ENCODE measurements around the gene VIL1. TPM values are rescaled to one million over a fixed set of nuclear protein-coding genes. Genes with fewer than 3 reads are reported as not detected.
A peak's percentile ranks its signal among the peaks of the same experiment; 100 is the strongest.

VIL1 gene
- total and polyA plus RNA-seq, 9 of the 15 experiments (the other 6 are each of a cell fraction or from before 2014, with no cell fraction given): 0.51 to 2.7 (median 1.2) TPM

- no peak for TF ChIP-seq E2F4 (CRISPR knock-in tag; IDR thresholded peaks at IDR 0.05; ENCODE audit: low read depth)
- TF ChIP-seq NFIX (CRISPR knock-in tag; IDR thresholded peaks at IDR 0.05; ENCODE audit: low read depth): no peak
- TF ChIP-seq ATF6 (CRISPR knock-in tag; IDR thresholded peaks at IDR 0.05): no peak
- TF ChIP-seq, protein P1, sequence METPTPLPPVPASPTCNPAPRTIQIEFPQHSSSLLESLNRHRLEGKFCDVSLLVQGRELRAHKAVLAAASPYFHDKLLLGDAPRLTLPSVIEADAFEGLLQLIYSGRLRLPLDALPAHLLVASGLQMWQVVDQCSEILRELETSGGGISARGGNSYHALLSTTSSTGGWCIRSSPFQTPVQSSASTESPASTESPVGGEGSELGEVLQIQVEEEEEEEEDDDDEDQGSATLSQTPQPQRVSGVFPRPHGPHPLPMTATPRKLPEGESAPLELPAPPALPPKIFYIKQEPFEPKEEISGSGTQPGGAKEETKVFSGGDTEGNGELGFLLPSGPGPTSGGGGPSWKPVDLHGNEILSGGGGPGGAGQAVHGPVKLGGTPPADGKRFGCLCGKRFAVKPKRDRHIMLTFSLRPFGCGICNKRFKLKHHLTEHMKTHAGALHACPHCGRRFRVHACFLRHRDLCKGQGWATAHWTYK (CRISPR knock-in tag; IDR thresholded peaks at IDR 0.05): no peak
- no peak for TF ChIP-seq ZNF165 (CRISPR knock-in tag; IDR thresholded peaks at IDR 0.05; ENCODE audit: borderline replicate concordance)
- TF ChIP-seq MYBL2 (IDR thresholded peaks at IDR 0.05; ENCODE audit: low read depth): no peak
- TF ChIP-seq MYBL2 (CRISPR knock-in tag; IDR thresholded peaks at IDR 0.05; ENCODE audit: borderline replicate concordance): no peak
- no peak for TF ChIP-seq FOXP1 (CRISPR knock-in tag; IDR thresholded peaks at IDR 0.05)
- TF ChIP-seq KDM5B (IDR thresholded peaks at IDR 0.05; ENCODE audit: insufficient replicate concordance, low read depth, low read length): no peak
- no peak for TF ChIP-seq ZNF224 (CRISPR knock-in tag; IDR thresholded peaks at IDR 0.05)
- TF ChIP-seq, protein P2, sequence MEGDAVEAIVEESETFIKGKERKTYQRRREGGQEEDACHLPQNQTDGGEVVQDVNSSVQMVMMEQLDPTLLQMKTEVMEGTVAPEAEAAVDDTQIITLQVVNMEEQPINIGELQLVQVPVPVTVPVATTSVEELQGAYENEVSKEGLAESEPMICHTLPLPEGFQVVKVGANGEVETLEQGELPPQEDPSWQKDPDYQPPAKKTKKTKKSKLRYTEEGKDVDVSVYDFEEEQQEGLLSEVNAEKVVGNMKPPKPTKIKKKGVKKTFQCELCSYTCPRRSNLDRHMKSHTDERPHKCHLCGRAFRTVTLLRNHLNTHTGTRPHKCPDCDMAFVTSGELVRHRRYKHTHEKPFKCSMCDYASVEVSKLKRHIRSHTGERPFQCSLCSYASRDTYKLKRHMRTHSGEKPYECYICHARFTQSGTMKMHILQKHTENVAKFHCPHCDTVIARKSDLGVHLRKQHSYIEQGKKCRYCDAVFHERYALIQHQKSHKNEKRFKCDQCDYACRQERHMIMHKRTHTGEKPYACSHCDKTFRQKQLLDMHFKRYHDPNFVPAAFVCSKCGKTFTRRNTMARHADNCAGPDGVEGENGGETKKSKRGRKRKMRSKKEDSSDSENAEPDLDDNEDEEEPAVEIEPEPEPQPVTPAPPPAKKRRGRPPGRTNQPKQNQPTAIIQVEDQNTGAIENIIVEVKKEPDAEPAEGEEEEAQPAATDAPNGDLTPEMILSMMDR (IDR thresholded peaks at IDR 0.05 in 2 of 3, conservative IDR thresholded peaks at IDR 0.05 in 1 of 3; ENCODE audit: insufficient read depth in 2 of 3, low read depth in 1 of 3, low read length in 3 of 3): no peak
- peak; percentile 98 for TF ChIP-seq FOSL1 (tag; conservative IDR thresholded peaks at IDR 0.05)
- TF ChIP-seq BACH1 (tag; IDR thresholded peaks at IDR 0.05): no peak
- TF ChIP-seq, protein P3, sequence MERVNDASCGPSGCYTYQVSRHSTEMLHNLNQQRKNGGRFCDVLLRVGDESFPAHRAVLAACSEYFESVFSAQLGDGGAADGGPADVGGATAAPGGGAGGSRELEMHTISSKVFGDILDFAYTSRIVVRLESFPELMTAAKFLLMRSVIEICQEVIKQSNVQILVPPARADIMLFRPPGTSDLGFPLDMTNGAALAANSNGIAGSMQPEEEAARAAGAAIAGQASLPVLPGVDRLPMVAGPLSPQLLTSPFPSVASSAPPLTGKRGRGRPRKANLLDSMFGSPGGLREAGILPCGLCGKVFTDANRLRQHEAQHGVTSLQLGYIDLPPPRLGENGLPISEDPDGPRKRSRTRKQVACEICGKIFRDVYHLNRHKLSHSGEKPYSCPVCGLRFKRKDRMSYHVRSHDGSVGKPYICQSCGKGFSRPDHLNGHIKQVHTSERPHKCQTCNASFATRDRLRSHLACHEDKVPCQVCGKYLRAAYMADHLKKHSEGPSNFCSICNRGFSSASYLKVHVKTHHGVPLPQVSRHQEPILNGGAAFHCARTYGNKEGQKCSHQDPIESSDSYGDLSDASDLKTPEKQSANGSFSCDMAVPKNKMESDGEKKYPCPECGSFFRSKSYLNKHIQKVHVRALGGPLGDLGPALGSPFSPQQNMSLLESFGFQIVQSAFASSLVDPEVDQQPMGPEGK (CRISPR knock-in tag; IDR thresholded peaks at IDR 0.05; ENCODE audit: borderline replicate concordance): no peak
- TF ChIP-seq ESRRB (CRISPR knock-in tag; IDR thresholded peaks at IDR 0.05; ENCODE audit: borderline replicate concordance): no peak
- TF ChIP-seq ZBED1 (IDR thresholded peaks at IDR 0.05): no peak
- peak; percentile 65; the same call in 1 of the 2 replicates for TF ChIP-seq HMBOX1 (IDR thresholded peaks at IDR 0.05)
- TF ChIP-seq BCOR (IDR thresholded peaks at IDR 0.05): peak; percentile 56; the same call in 1 of the 2 replicates
Measured at GRCh38 chr2:218422403-218423086, 3.6 kb downstream of the VIL1 start (continued).

Data from K562 (cell line).